Right forelimb (tissue), 1 donor: ENCODE data around the gene CCDC71L.

Source experiments
- DNase-seq: peaks from one replicate; pipeline ENCODE4 v3.0.0-alpha.2; 2018

The CCDC71L gene

GRCh38 chr7:106658316-106659165, 2.4 kb downstream of the CCDC71L start:
- DNase-seq, result no peak

DNA sequence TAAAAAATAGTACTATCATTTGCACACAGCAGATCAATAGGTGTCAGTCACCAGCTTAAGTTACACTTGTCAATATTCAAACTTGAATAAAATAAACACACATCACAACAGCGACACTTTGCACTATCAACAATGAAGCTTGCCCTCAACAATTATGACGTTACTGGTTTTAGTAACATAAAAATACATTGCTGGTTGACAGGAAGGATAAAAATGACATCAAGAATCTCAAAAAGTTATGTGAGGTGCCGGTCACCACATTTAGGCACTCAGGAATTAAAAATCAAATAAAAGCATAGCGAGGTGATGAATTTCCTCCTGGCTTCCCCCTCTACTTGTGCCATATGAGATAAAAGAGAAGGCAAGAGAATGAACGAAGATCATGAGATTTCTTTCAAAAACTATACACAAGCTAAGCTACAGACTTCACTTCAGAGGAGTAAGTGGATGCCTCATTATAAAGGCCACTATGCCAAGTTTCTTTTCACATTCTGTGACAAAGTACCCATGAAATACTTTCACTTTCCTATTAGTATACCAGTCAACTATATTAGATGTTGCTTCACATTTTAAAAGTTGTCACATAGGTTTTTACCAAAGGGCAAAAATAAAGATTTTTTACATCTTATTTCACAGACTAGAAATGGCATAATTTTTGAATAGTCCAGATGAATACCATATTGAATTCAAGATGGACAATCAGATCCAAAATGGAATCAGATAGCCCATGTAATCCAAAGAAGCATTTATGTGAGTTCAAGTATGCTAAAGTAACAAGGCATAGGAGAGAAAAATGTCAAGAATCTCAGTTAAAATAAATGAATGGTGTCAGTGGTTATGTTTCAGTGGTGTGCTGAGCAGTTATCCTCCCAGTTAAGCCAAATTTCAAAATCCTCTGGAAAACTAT, 3.6 kb downstream of the CCDC71L start:
- DNase-seq, result no peak

GRCh38 chr7:106655703-106656498, 5.1 kb downstream of the CCDC71L start:
- DNase-seq, result no peak

- no peak for DNase-seq
These were observed 7.5 kb downstream of the CCDC71L start for GRCh38 chr7:106653488-106653887.

- no peak for DNase-seq
These were observed 8.0 kb downstream of the CCDC71L start for GRCh38 chr7:106652909-106653308.

DNA sequence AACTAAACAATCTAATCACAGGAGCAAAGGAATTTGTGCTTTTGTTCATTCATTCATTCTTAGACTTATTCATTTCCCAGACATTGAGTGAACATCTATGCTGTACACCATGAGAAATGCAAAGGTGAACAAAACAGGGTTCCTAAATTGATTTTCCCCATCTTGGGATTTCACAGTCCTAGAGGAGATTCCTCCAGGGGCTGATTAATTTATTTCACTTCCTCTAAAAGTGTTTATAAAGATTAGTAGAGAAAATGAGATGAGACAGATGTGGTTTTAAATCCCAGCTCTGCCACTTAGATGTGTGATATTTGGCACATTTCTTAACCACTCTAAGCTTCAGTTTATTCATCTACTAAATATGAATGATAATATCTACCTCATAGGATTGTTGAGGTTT, 8.9 kb downstream of the CCDC71L start:
- DNase-seq, result no peak

DNA sequence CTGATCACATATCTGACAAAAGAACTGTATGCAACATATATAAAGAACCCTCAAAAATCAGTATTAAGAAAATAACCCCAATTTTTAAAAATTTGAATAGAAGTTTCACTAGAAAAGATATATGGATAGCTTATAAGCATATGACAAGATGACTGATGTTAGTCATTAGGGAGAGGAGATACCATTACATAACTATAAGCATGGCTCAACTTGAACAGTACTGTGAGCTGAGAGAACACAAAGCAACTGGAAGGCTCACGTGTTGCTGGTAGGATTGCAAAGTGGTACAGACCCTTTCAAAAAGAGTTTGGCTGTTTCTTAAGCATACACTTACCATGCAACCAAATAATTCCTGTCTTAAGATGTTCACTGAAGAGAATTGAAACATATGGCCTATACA, 14.7 kb downstream of the CCDC71L start:
- no peak for DNase-seq

DNA sequence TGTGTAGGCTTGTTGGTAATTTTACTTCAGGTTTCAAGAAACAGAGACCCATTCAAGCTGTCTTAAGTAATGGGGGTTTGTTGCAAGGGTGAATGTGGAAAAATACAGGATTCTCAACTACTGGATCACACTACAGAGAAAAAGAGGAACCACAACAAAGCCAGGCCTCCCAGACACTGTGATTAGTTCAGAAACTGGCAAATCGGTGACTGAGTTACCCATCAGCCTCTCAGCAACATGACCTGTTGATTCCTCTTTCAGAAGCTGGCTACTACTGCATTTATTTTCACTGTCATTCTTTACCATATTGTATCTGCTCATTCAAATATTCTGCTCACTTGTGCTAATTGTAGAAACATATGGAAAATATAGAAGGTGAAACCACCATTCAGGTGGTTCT, 16.0 kb downstream of the CCDC71L start:
- DNase-seq, result no peak

DNA sequence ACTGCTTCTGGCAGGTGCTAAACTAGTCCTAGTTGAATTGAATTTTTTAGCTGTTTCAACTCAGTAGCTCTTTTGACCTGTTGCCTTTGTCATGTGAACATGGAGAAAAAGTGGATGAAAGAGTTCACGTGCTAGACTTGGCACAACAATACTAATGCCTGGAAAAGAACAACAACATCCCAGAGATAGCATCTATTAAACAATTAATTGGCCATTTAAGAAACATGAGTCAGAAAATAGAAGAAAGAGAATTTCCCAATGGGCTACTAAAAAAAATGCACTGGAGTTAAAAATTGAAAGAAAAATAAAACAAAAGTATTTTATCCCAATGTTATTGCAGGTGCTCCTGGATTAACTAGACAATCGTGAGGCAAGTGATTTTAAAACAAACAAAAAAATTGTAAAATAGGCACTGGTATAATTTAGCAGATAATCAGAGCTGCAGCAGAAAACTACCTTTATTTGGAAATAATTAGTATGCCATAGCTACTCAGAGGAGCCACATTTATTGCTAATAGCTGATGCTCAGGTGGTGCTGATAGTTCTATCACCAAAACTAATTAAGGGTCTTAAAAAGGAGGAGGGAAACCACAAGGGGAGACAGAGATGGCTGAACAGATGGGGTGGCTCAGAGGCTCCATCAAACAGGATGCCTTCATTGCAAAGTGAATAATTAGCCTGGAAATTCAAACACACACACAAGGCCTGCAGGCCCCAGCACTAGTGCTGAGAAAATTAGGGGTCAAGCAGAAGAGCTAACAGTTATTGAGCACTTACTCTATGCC, 17.6 kb downstream of the CCDC71L start:
- DNase-seq, result no peak

DNA sequence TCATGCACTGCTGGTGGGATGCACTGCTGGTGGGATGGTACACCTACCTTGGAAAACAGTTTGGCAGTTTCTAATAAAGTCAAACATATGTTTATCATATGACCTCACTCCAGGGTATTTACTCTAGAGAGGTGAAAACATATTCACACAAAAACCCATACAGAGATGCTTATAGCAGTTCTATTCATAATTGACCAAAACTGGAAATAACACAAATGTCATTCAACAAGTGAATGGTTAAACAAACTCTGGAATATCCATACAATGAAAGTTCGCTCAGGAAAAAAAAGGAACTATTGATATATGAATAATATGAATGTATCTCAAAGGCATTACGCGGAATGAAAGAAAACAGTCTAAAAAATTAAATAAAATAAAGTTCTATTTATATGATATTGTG, 19.5 kb downstream of the CCDC71L start:
- no peak for DNase-seq

DNA sequence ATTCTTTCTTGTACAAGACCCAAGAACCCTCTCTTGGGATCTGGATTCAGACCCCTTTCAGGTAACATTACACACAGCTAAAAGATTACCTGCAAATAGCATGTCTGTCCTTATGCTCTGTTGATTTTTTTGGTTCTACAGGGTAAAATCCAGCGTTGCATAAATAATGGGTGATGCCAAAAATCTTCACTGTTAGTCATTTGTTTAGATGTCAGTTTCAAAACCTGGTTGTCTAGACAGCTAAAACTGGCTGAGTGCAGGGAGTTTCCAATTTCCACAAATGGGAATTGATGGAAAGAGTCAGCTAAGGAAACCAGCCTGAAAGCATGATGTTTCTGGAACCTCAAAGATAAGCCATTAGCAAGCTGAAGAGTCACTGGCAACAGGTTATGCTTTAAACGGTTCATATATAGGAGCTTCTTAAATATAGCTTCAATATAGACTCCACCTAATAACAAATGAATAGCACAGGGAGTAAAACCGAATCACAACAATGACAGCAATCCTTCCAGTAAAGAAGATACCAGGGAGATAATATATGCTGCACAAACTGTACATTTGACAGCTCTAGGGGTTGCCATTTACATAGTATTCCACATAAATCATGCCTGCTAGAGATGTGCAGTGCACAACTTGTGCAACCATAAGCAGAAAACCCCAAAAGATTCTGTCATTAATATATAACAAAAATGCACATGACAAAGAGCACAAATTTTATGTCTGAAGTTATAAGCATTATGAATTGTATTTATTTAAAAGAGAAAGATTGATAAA, 20.4 kb downstream of the CCDC71L start:
- DNase-seq, result no peak

DNA sequence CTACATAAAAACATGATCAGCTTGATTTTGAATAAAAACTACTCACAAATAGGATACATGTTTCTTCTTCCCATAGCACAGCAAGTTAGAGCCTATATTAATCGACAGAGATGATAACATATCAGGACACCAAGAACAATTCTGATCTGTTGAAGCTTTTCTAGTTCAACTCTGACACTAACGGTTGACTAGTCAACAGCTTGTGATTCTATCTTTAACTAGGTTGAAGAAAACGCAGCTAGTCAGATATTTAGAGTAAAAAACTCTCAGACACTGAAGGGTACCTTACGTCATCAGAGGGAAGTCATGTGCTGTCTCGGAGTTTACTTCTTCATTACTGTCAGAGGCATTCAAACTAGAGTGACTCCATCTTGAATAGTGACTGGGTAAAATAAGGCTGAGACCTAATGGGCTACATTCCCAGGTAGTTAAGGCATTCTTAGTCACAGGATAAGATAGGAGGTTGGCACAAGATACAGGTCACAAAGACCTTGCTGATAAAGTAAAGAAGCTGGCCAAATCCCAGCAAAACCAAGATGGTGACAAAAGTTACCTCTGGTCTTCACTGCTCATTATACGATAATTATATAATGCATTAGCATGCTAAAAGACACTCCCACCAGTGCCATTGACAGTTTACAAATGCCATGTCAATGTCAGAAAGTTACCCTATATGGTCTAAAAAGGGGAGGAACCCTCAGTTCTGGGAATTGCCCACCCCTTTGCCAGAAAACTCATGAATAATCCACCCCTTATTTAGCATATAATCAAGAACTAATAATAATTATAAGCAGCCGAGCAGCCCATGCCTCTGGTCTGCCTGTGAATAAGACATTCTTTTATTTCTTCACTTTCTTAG, 21.3 kb downstream of the CCDC71L start:
- no peak for DNase-seq

DNA sequence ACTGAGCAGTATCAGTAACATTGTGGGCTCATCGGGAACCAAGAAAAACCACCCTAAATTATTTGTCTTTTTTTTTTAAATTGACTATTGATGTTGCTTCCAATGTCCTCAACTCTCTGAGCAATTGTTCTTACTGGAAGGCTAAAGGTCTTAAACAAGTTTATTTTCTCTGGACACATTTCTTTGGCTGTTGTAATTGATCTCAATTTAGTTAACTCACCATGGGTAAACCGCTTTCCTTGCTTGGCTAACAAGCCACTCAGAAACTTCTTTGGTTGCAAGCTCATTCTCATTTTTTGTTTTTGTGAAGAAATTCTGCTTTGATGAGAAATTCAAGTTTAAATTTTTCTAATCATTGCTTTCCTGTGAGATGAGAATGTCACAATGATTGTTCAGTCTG, 25.5 kb downstream of the CCDC71L start:
- DNase-seq, result no peak

DNA sequence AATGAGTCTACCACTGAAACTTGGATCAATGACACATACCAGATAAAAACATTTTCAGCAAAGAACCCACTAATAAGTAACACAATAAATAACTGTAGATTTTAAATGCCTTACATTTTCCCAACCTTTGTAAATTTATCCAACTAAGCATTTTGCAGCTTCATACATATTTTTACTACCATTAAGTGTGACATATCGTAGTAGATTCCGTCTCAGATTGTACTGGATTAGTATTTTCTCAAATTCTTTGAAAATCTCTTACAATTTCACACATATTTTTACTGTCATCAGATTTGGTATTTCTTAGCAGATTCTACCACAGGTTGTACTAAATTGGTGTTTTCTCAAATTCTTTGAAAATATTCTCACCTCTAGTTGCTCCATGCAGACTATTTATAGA, 26.0 kb downstream of the CCDC71L start:
- no peak for DNase-seq

GRCh38 chr7:106630648-106631047, 30.3 kb downstream of the CCDC71L start:
- no peak for DNase-seq

- no peak for DNase-seq
These were observed 31.4 kb downstream of the CCDC71L start for GRCh38 chr7:106629516-106629915.

- no peak for DNase-seq
These were observed 34.4 kb downstream of the CCDC71L start for GRCh38 chr7:106626376-106627164.

DNA sequence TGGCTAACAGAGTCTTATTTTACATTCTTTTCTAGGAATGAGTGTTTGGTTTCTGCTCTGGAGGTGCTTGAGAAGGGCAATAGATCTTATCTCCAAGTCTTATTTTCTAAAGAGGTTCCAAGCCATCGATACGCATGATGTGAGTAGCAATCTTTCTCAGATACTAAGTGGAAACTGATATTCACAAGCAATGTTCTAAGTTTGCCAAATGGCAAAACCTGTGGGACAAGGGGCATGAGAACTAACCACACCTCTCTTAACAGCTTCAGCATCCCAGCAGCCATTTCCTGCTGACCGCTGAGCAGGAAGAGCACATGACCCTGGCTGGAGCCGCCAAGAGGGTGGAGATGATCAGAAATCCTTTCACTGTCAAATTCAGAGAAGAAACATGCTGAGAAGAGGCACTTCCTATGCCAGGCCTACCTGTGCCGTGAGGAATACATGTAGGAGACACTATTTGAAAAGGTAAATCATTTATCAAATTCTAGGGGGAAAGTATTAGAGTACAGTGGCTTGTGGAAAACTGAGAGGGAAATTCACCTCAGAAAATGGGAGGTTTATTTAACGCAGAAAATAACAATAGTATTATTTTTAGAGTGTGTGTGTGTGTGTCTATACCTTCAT, 35.2 kb downstream of the CCDC71L start:
- no peak for DNase-seq

- no peak for DNase-seq
These were observed 37.1 kb downstream of the CCDC71L start for GRCh38 chr7:106623853-106624252.
